Parathyroid adenoma (tissue), 2 donors: ENCODE data around the gene FAM83C.

Experiments
- H2AFZ ChIP-seq: fragments of 300-600 bp; sonication (generic); one replicate; pipeline ENCODE4 v1.7.0; 2017; ENCODE audit warnings: antibody characterized with exemption, mild to moderate bottlenecking
- H3K27ac ChIP-seq: fragments of 300-600 bp; sonication (generic); one replicate; pipeline ENCODE4 v1.7.0; 2017
- H3K27me3 ChIP-seq: fragments of 300-600 bp; sonication (generic); one replicate; pipeline ENCODE4 v1.7.0; 2017; ENCODE audit warnings: low read length; ENCODE audit not compliant: control insufficient read depth, insufficient read depth
- H3K36me3 ChIP-seq: fragments of 300-600 bp; sonication (generic); one replicate; pipeline ENCODE4 v1.7.0; 2017; ENCODE audit warnings: low read length; ENCODE audit not compliant: control insufficient read depth, insufficient read depth
- H3K4me1 ChIP-seq: fragments of 300-600 bp; sonication (generic); one replicate; pipeline ENCODE4 v1.7.0; 2017; ENCODE audit warnings: control low read depth
- H3K4me2 ChIP-seq: fragments of 300-600 bp; sonication (generic); one replicate; pipeline ENCODE4 v1.7.0; 2017; ENCODE audit warnings: low read length
- H3K4me3 ChIP-seq: fragments of 300-600 bp; sonication (generic); one replicate; pipeline ENCODE4 v1.7.0; 2017; ENCODE audit warnings: low read depth, low read length
- H3K79me2 ChIP-seq: fragments of 300-600 bp; sonication (generic); one replicate; pipeline ENCODE4 v1.7.0; 2017; ENCODE audit warnings: control low read depth
- H3K9ac ChIP-seq: fragments of 300-600 bp; sonication (generic); one replicate; pipeline ENCODE4 v1.7.0; 2017; ENCODE audit warnings: mild to moderate bottlenecking
- H3K9me3 ChIP-seq: fragments of 300-600 bp; sonication (generic); one replicate; pipeline ENCODE4 v1.7.0; 2017; ENCODE audit warnings: low read length; ENCODE audit not compliant: control insufficient read depth
- CTCF ChIP-seq: fragments of 300-600 bp; sonication (generic); IDR thresholded peaks from one replicate; pipeline ENCODE4 v1.7.0; 2017; ENCODE audit warnings: antibody characterized with exemption, mild to moderate bottlenecking
- donor health status: primary hyperparathyroidism.

The FAM83C gene

GRCh38 chr20:35293303-35294292, 1.4 kb upstream of the FAM83C start:
- no peaks in the 10 kb centered on the region for H3K79me2 ChIP-seq
- H3K4me3 ChIP-seq = no peak overlapping the region
- H2AFZ ChIP-seq = no peak overlapping the region
- no peaks in the 10 kb centered on the region for H3K36me3 ChIP-seq
- no peak overlapping the region for H3K4me2 ChIP-seq
- TF ChIP-seq CTCF = no peak
- H3K27ac ChIP-seq = no peak overlapping the region
- H3K4me1 ChIP-seq = no peaks in the 10 kb centered on the region
- H3K27me3 ChIP-seq = no peaks in the 10 kb centered on the region
- H3K9me3 ChIP-seq = no peaks in the 10 kb centered on the region
- no peak overlapping the region for H3K9ac ChIP-seq

GRCh38 chr20:35292504-35293285, 470 bp upstream of the FAM83C start:
- no peaks in the 10 kb centered on the region for H3K4me1 ChIP-seq
- no peak overlapping the region for H3K4me3 ChIP-seq
- no peaks in the 10 kb centered on the region for H3K27me3 ChIP-seq
- no peaks in the 10 kb centered on the region for H3K36me3 ChIP-seq
- no peaks in the 10 kb centered on the region for H3K9me3 ChIP-seq
- no peak overlapping the region for H2AFZ ChIP-seq
- TF ChIP-seq CTCF = no peak
- no peak overlapping the region for H3K27ac ChIP-seq
- H3K4me2 ChIP-seq = no peak overlapping the region
- no peak overlapping the region for H3K9ac ChIP-seq
- no peaks in the 10 kb centered on the region for H3K79me2 ChIP-seq

GRCh38 chr20:35290887-35291417, 1.3 kb downstream of the FAM83C start:
- H3K27me3 ChIP-seq = no peaks in the 10 kb centered on the region
- H3K4me1 ChIP-seq = no peaks in the 10 kb centered on the region
- no peak overlapping the region for H3K4me2 ChIP-seq
- H3K36me3 ChIP-seq = no peaks in the 10 kb centered on the region
- no peaks in the 10 kb centered on the region for H3K9me3 ChIP-seq
- H2AFZ ChIP-seq = no peak overlapping the region
- no peak overlapping the region for H3K4me3 ChIP-seq
- H3K9ac ChIP-seq = no peak overlapping the region
- no peaks in the 10 kb centered on the region for H3K79me2 ChIP-seq
- no peak overlapping the region for H3K27ac ChIP-seq
- TF ChIP-seq CTCF = no peak

GRCh38 chr20:35290186-35290886, 1.9 kb downstream of the FAM83C start:
- no peaks in the 10 kb centered on the region for H3K9me3 ChIP-seq
- TF ChIP-seq CTCF = no peak
- no peak overlapping the region for H2AFZ ChIP-seq
- H3K27ac ChIP-seq = no peak overlapping the region
- no peak overlapping the region for H3K4me3 ChIP-seq
- H3K79me2 ChIP-seq = no peaks in the 10 kb centered on the region
- no peaks in the 10 kb centered on the region for H3K27me3 ChIP-seq
- H3K4me1 ChIP-seq = no peaks in the 10 kb centered on the region
- H3K36me3 ChIP-seq = no peaks in the 10 kb centered on the region
- H3K4me2 ChIP-seq = no peak overlapping the region
- H3K9ac ChIP-seq = no peak overlapping the region
